ENCODE measurements around the gene LRP1B. TPM values are rescaled to one million over a fixed set of nuclear protein-coding genes. Genes with fewer than 3 reads are reported as not detected.

LRP1B gene
- total RNA-seq, 1 donor from 2014 or later, result 0.54 TPM

DNA sequence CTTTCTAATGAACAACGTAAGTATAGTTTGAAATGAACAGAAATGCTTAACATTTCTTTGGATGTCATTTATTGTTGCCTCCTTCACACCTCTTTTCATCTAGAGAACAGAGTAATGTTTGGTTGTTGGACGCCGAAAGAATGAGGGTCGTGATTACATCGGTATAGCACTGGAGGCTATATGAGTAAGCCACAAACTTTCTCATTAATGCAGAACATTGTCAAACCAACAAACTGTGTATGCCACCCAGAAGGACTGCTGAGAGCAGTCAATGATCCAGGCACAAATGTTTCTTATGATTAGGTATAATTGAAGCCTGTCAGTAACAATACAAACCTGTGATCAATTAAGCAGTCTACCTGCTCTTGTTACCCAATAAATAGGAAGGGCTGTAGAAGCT is 1855.9 kb downstream of the LRP1B start:
- no peak overlapping the region for H3K4me3 Mint-ChIP-seq
- H3K4me1 Mint-ChIP-seq, result no peaks in the 10 kb centered on the region
- TF ChIP-seq, protein P1, sequence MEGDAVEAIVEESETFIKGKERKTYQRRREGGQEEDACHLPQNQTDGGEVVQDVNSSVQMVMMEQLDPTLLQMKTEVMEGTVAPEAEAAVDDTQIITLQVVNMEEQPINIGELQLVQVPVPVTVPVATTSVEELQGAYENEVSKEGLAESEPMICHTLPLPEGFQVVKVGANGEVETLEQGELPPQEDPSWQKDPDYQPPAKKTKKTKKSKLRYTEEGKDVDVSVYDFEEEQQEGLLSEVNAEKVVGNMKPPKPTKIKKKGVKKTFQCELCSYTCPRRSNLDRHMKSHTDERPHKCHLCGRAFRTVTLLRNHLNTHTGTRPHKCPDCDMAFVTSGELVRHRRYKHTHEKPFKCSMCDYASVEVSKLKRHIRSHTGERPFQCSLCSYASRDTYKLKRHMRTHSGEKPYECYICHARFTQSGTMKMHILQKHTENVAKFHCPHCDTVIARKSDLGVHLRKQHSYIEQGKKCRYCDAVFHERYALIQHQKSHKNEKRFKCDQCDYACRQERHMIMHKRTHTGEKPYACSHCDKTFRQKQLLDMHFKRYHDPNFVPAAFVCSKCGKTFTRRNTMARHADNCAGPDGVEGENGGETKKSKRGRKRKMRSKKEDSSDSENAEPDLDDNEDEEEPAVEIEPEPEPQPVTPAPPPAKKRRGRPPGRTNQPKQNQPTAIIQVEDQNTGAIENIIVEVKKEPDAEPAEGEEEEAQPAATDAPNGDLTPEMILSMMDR (conservative IDR thresholded peaks at IDR 0.05), result no peak
- DNase-seq (ENCODE audit: low read depth, low spot score), result no peak
- H3K9me3 Mint-ChIP-seq, result peaks cover 3% of the 10 kb centered on the region
- no peaks in the 10 kb centered on the region for H3K36me3 Mint-ChIP-seq (ENCODE audit: low read depth)
- no peaks in the 10 kb centered on the region for H3K27me3 Mint-ChIP-seq (ENCODE audit: low read depth)
- H3K27ac Mint-ChIP-seq (ENCODE audit: unreplicated experiment), result no peak overlapping the region

DNA sequence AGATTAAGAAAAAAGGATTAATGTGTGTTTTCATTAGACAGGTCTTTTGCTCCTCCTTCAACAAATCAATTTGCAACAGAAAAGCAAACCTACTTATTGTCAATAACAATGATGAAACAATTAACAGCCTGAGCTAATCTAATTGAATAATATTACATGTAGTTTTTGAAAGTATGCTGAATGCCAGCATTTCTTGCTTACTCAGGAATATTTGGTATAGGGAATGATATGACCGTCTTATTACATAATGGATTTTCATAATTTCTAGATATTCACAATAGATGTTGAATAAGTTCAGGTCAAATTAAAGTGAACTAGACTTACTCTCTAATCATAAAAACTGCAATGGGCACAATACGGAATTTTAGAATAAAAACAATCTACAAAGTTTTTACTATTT is 1856.9 kb downstream of the LRP1B start:
- DNase-seq (ENCODE audit: low read depth, low spot score), result no peak
- Mint-ChIP-seq H3K4me1 (no peaks in the 10 kb centered on the region), H3K27me3 (ENCODE audit: low read depth) (no peaks in the 10 kb centered on the region), H3K27ac (ENCODE audit: unreplicated experiment) (no peak overlapping the region), H3K36me3 (ENCODE audit: low read depth) (no peaks in the 10 kb centered on the region), H3K4me3 (no peak overlapping the region), H3K9me3 (peaks cover 3% of the 10 kb centered on the region)
- TF ChIP-seq, protein P1 (conservative IDR thresholded peaks at IDR 0.05), result no peak

DNA sequence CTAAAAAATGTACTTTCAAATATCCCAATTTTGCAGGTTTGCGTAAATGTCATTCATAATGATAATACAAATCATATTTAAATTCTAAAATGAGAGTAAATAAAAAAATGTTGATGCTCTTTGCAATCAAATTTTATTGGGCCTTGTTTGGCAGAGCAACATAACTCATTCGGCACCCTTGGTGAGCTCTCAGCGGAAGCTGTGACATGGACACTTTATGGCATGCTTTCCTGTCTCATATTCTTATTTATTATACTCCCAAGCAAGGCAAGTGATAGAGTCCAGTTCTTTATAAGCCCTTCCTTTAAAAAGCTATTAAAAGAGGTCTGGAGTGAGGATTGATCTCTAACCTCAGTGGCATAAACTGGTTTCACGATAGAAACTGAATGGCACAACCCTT is 1857.4 kb downstream of the LRP1B start:
- Mint-ChIP-seq H3K4me1 (no peaks in the 10 kb centered on the region), H3K27ac (ENCODE audit: unreplicated experiment) (no peak overlapping the region), H3K36me3 (ENCODE audit: low read depth) (no peaks in the 10 kb centered on the region), H3K4me3 (no peak overlapping the region), H3K9me3 (peaks cover 3% of the 10 kb centered on the region), H3K27me3 (ENCODE audit: low read depth) (no peaks in the 10 kb centered on the region)
- no peak for DNase-seq (ENCODE audit: low read depth, low spot score)
- TF ChIP-seq, protein P1 (conservative IDR thresholded peaks at IDR 0.05), result no peak

DNA sequence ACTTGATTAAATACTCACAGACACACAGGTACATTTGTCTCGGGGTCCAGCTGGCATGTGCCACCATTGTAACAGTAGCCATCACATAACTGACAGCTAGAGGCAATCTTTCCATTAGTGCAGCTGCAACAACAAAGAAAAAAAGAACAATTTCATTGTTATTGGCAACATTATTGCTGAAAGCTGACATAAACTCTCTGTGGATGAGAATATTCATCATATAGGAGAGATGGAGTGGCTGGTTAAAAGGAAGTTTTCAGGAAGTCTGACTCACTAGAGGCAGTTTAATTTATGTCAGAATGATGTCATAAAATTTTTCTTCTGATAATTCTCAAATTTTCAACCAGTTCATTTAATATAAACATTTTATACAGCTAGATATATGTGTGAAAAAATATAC is 1860.6 kb downstream of the LRP1B start:
- Mint-ChIP-seq H3K4me1 (no peaks in the 10 kb centered on the region), H3K9me3 (no peaks in the 10 kb centered on the region), H3K36me3 (ENCODE audit: low read depth) (no peaks in the 10 kb centered on the region), H3K27ac (ENCODE audit: unreplicated experiment) (no peak overlapping the region), H3K4me3 (no peak overlapping the region), H3K27me3 (ENCODE audit: low read depth) (no peaks in the 10 kb centered on the region)
- TF ChIP-seq, protein P1 (conservative IDR thresholded peaks at IDR 0.05), result no peak
- DNase-seq (ENCODE audit: low read depth, low spot score), result no peak

DNA sequence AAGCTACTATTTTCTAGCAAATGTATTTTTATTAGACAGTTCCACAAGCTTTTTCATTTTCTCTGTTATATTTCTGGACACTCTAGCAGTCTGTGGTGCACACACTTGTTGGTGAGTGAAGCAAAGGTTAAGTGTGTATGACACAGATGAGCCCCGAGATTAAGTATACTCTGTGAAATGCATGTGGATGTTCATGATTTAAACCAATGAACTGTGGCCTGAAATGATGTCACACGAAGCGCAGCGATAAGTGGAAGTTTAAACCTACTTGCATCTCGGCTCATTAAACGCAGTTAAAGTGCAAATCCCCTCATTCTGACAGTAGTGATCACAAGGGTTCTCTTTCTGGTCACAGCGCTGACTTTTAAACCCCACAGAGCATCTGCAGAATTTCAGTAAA is 1861.8 kb downstream of the LRP1B start:
- no peak for DNase-seq (ENCODE audit: low read depth, low spot score)
- Mint-ChIP-seq H3K4me1 (no peaks in the 10 kb centered on the region), H3K9me3 (no peaks in the 10 kb centered on the region), H3K36me3 (ENCODE audit: low read depth) (no peaks in the 10 kb centered on the region), H3K27me3 (ENCODE audit: low read depth) (no peaks in the 10 kb centered on the region), H3K4me3 (no peak overlapping the region), H3K27ac (ENCODE audit: unreplicated experiment) (no peak overlapping the region)
- TF ChIP-seq, protein P1 (conservative IDR thresholded peaks at IDR 0.05), result no peak

DNA sequence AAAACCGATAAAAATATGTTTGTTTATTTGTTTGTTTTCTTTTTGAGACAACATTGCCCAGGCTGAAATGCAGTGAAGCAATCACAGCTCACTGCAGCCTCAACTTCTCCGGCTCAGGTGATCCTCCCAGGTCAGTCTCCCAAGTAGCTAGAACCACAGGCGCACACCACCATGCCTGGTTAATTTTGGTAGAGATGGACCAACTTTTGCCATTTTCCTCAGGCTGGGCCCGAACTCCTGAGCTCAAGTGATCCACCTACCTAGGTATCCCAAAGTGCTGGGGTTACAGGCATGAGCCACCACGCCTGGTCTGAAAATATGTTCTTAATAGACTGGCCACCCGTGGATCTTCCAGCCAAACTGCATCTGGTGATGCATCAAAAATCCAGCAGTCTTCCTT is 1867.9 kb downstream of the LRP1B start:
- Mint-ChIP-seq H3K27me3 (ENCODE audit: low read depth) (no peaks in the 10 kb centered on the region), H3K9me3 (no peaks in the 10 kb centered on the region), H3K4me1 (no peaks in the 10 kb centered on the region), H3K27ac (ENCODE audit: unreplicated experiment) (no peak overlapping the region), H3K36me3 (ENCODE audit: low read depth) (no peaks in the 10 kb centered on the region), H3K4me3 (no peak overlapping the region)
- no peak for DNase-seq (ENCODE audit: low read depth, low spot score)
- TF ChIP-seq, protein P1 (conservative IDR thresholded peaks at IDR 0.05), result no peak

Measured in neural crest cell (in vitro differentiated cells).